ENCODE data around the gene PRKG2.
"Not testable (repeated sequence)": the region's sequence is repeated elsewhere in the genome, so short reads cannot be mapped to it uniquely, and the experiment has no call there.

PRKG2 gene

GRCh38 chr4:81164623-81165416 is 50.2 kb downstream of the PRKG2 start:
- no peak overlapping the region for H3K27ac ChIP-seq (ENCODE audit: low read depth, low read length)
- peaks cover 0 to 5% (median 0%) of the 10 kb centered on the region in 5 donors for H3K4me1 ChIP-seq (ENCODE audit: control insufficient read depth in 5 of 5, insufficient read depth in 5 of 5, low read length in 5 of 5)
- no peaks in the 10 kb centered on the region for H3K36me3 ChIP-seq (ENCODE audit: control insufficient read depth in 5 of 5, insufficient read depth in 5 of 5, low read length in 5 of 5)
- no peaks in the 10 kb centered on the region for H3K9me3 ChIP-seq (ENCODE audit: control insufficient read depth in 5 of 5, low read length in 5 of 5)
- no peak overlapping the region for H3K9ac ChIP-seq (ENCODE audit: low read length in 5 of 5)
- no peaks in the 10 kb centered on the region for H3K27me3 ChIP-seq (ENCODE audit: control insufficient read depth in 5 of 5, insufficient read depth in 4 of 5, low read length in 5 of 5)
- no peak overlapping the region for H3K4me3 ChIP-seq (ENCODE audit: low read depth in 1 of 5, low read length in 5 of 5)

- Histone ChIP-seq H3K9ac (ENCODE audit: low read length in 5 of 5) (no peak overlapping the region), H3K9me3 (ENCODE audit: control insufficient read depth in 5 of 5, low read length in 5 of 5) (no peaks in the 10 kb centered on the region), H3K27me3 (ENCODE audit: control insufficient read depth in 5 of 5, insufficient read depth in 4 of 5, low read length in 5 of 5) (no peaks in the 10 kb centered on the region), H3K4me1 (ENCODE audit: control insufficient read depth in 5 of 5, insufficient read depth in 5 of 5, low read length in 5 of 5) (peaks cover 0 to 5% (median 0%) of the 10 kb centered on the region in 5 donors), H3K27ac (ENCODE audit: low read depth, low read length) (no peak overlapping the region), H3K4me3 (ENCODE audit: low read depth in 1 of 5, low read length in 5 of 5) (no peak overlapping the region), H3K36me3 (ENCODE audit: control insufficient read depth in 5 of 5, insufficient read depth in 5 of 5, low read length in 5 of 5) (no peaks in the 10 kb centered on the region)
Measured at GRCh38 chr4:81164126-81164525, 50.9 kb downstream of the PRKG2 start.

- Histone ChIP-seq H3K27me3 (ENCODE audit: control insufficient read depth in 5 of 5, insufficient read depth in 4 of 5, low read length in 5 of 5) (no peaks in the 10 kb centered on the region), H3K4me3 (ENCODE audit: low read depth in 1 of 5, low read length in 5 of 5) (no peak overlapping the region), H3K9ac (ENCODE audit: low read length in 5 of 5) (no peak overlapping the region), H3K9me3 (ENCODE audit: control insufficient read depth in 5 of 5, low read length in 5 of 5) (no peaks in the 10 kb centered on the region), H3K4me1 (ENCODE audit: control insufficient read depth in 5 of 5, insufficient read depth in 5 of 5, low read length in 5 of 5) (peaks cover 0 to 5% (median 0%) of the 10 kb centered on the region in 5 donors), H3K27ac (ENCODE audit: low read depth, low read length) (no peak overlapping the region), H3K36me3 (ENCODE audit: control insufficient read depth in 5 of 5, insufficient read depth in 5 of 5, low read length in 5 of 5) (no peaks in the 10 kb centered on the region)
Measured at GRCh38 chr4:81162752-81163458, 52.1 kb downstream of the PRKG2 start.

- not testable (repeated sequence) for H3K9ac ChIP-seq (ENCODE audit: low read length in 5 of 5); H3K27me3 ChIP-seq (ENCODE audit: control insufficient read depth in 5 of 5, insufficient read depth in 4 of 5, low read length in 5 of 5); H3K27ac ChIP-seq (ENCODE audit: low read depth, low read length); H3K36me3 ChIP-seq (ENCODE audit: control insufficient read depth in 5 of 5, insufficient read depth in 5 of 5, low read length in 5 of 5); H3K9me3 ChIP-seq (ENCODE audit: control insufficient read depth in 5 of 5, low read length in 5 of 5); H3K4me1 ChIP-seq (ENCODE audit: control insufficient read depth in 5 of 5, insufficient read depth in 5 of 5, low read length in 5 of 5)
- H3K4me3 ChIP-seq (ENCODE audit: low read depth in 1 of 5, low read length in 5 of 5): peak overlapping the region in 3 of 5 donors; percentile 32 to 36 (median 34)
Measured at GRCh38 chr4:81153714-81154323, 61.2 kb downstream of the PRKG2 start.

GRCh38 chr4:81152839-81153713 is 61.9 kb downstream of the PRKG2 start:
- no peaks in the 10 kb centered on the region for H3K9me3 ChIP-seq (ENCODE audit: control insufficient read depth in 5 of 5, low read length in 5 of 5)
- no peaks in the 10 kb centered on the region for H3K36me3 ChIP-seq (ENCODE audit: control insufficient read depth in 5 of 5, insufficient read depth in 5 of 5, low read length in 5 of 5)
- H3K4me3 ChIP-seq (ENCODE audit: low read depth in 1 of 5, low read length in 5 of 5): no peak overlapping the region
- no peaks in the 10 kb centered on the region for H3K4me1 ChIP-seq (ENCODE audit: control insufficient read depth in 5 of 5, insufficient read depth in 5 of 5, low read length in 5 of 5)
- no peak overlapping the region for H3K9ac ChIP-seq (ENCODE audit: low read length in 5 of 5)
- H3K27ac ChIP-seq (ENCODE audit: low read depth, low read length): no peak overlapping the region
- H3K27me3 ChIP-seq (ENCODE audit: control insufficient read depth in 5 of 5, insufficient read depth in 4 of 5, low read length in 5 of 5): no peaks in the 10 kb centered on the region

GRCh38 chr4:81149976-81150375 is 65.0 kb downstream of the PRKG2 start:
- Histone ChIP-seq H3K9ac (ENCODE audit: low read length in 5 of 5) (no peak overlapping the region), H3K9me3 (ENCODE audit: control insufficient read depth in 5 of 5, low read length in 5 of 5) (no peaks in the 10 kb centered on the region), H3K27ac (ENCODE audit: low read depth, low read length) (no peak overlapping the region), H3K36me3 (ENCODE audit: control insufficient read depth in 5 of 5, insufficient read depth in 5 of 5, low read length in 5 of 5) (no peaks in the 10 kb centered on the region), H3K4me3 (ENCODE audit: low read depth in 1 of 5, low read length in 5 of 5) (no peak overlapping the region), H3K4me1 (ENCODE audit: control insufficient read depth in 5 of 5, insufficient read depth in 5 of 5, low read length in 5 of 5) (no peaks in the 10 kb centered on the region), H3K27me3 (ENCODE audit: control insufficient read depth in 5 of 5, insufficient read depth in 4 of 5, low read length in 5 of 5) (no peaks in the 10 kb centered on the region)

GRCh38 chr4:81148576-81148975 is 66.4 kb downstream of the PRKG2 start:
- Histone ChIP-seq H3K4me3 (ENCODE audit: low read depth in 1 of 5, low read length in 5 of 5) (no peak overlapping the region), H3K27ac (ENCODE audit: low read depth, low read length) (no peak overlapping the region), H3K36me3 (ENCODE audit: control insufficient read depth in 5 of 5, insufficient read depth in 5 of 5, low read length in 5 of 5) (no peaks in the 10 kb centered on the region), H3K9ac (ENCODE audit: low read length in 5 of 5) (no peak overlapping the region), H3K9me3 (ENCODE audit: control insufficient read depth in 5 of 5, low read length in 5 of 5) (no peaks in the 10 kb centered on the region), H3K4me1 (ENCODE audit: control insufficient read depth in 5 of 5, insufficient read depth in 5 of 5, low read length in 5 of 5) (no peaks in the 10 kb centered on the region), H3K27me3 (ENCODE audit: control insufficient read depth in 5 of 5, insufficient read depth in 4 of 5, low read length in 5 of 5) (no peaks in the 10 kb centered on the region)

- Histone ChIP-seq H3K9me3 (ENCODE audit: control insufficient read depth in 5 of 5, low read length in 5 of 5) (no peaks in the 10 kb centered on the region), H3K27ac (ENCODE audit: low read depth, low read length) (no peak overlapping the region), H3K27me3 (ENCODE audit: control insufficient read depth in 5 of 5, insufficient read depth in 4 of 5, low read length in 5 of 5) (no peaks in the 10 kb centered on the region), H3K36me3 (ENCODE audit: control insufficient read depth in 5 of 5, insufficient read depth in 5 of 5, low read length in 5 of 5) (no peaks in the 10 kb centered on the region), H3K4me3 (ENCODE audit: low read depth in 1 of 5, low read length in 5 of 5) (no peak overlapping the region), H3K9ac (ENCODE audit: low read length in 5 of 5) (no peak overlapping the region), H3K4me1 (ENCODE audit: control insufficient read depth in 5 of 5, insufficient read depth in 5 of 5, low read length in 5 of 5) (peaks cover 0 to 3% (median 0%) of the 10 kb centered on the region in 5 donors)
Measured at GRCh38 chr4:81146466-81146865, 68.6 kb downstream of the PRKG2 start.

- Histone ChIP-seq H3K36me3 (ENCODE audit: control insufficient read depth in 5 of 5, insufficient read depth in 5 of 5, low read length in 5 of 5) (no peaks in the 10 kb centered on the region), H3K9ac (ENCODE audit: low read length in 5 of 5) (no peak overlapping the region), H3K27me3 (ENCODE audit: control insufficient read depth in 5 of 5, insufficient read depth in 4 of 5, low read length in 5 of 5) (no peaks in the 10 kb centered on the region), H3K4me3 (ENCODE audit: low read depth in 1 of 5, low read length in 5 of 5) (no peak overlapping the region), H3K9me3 (ENCODE audit: control insufficient read depth in 5 of 5, low read length in 5 of 5) (no peaks in the 10 kb centered on the region), H3K27ac (ENCODE audit: low read depth, low read length) (no peak overlapping the region), H3K4me1 (ENCODE audit: control insufficient read depth in 5 of 5, insufficient read depth in 5 of 5, low read length in 5 of 5) (peaks cover 0 to 3% (median 0%) of the 10 kb centered on the region in 5 donors)
Measured at GRCh38 chr4:81143183-81143582, 71.8 kb downstream of the PRKG2 start.
